ENCODE measurements around the gene ITGB2.

ITGB2 gene

GRCh38 chr21:44921928-44922327 is 1.2 kb upstream of the ITGB2 start:
- no peak overlapping the region for H3K4me3 ChIP-seq (ENCODE audit: low read length)
- no peak for DNase-seq (ENCODE audit: low read depth)
- no peak for TF ChIP-seq CTCF (conservative IDR thresholded peaks at IDR 0.05; ENCODE audit: low read length)

GRCh38 chr21:44919913-44920693 is 596 bp downstream of the ITGB2 start:
- no peak for DNase-seq (ENCODE audit: low read depth)
- no peak overlapping the region for H3K4me3 ChIP-seq (ENCODE audit: low read length)

GRCh38 chr21:44919111-44919912 is 1.4 kb downstream of the ITGB2 start:
- TF ChIP-seq CTCF (conservative IDR thresholded peaks at IDR 0.05; ENCODE audit: low read length), result no peak
- no peak overlapping the region for H3K4me3 ChIP-seq (ENCODE audit: low read length)
- no peak for DNase-seq (ENCODE audit: low read depth)

More at GRCh38 chr21:44919913-44920693, 596 bp downstream of the ITGB2 start:
- TF ChIP-seq CTCF (conservative IDR thresholded peaks at IDR 0.05; ENCODE audit: low read length), result no peak

- DNase-seq (ENCODE audit: low read depth), result no peak
- TF ChIP-seq CTCF (conservative IDR thresholded peaks at IDR 0.05; ENCODE audit: low read length), result no peak
- no peak overlapping the region for H3K4me3 ChIP-seq (ENCODE audit: low read length)
Measured at GRCh38 chr21:44918581-44919033, 2.1 kb downstream of the ITGB2 start.

GRCh38 chr21:44918107-44918470 is 2.6 kb downstream of the ITGB2 start:
- H3K4me3 ChIP-seq (ENCODE audit: low read length), result no peak overlapping the region
- DNase-seq (ENCODE audit: low read depth), result no peak
- TF ChIP-seq CTCF (conservative IDR thresholded peaks at IDR 0.05; ENCODE audit: low read length), result no peak

- no peak overlapping the region for H3K4me3 ChIP-seq (ENCODE audit: low read length)
- DNase-seq (ENCODE audit: low read depth), result no peak
- no peak for TF ChIP-seq CTCF (conservative IDR thresholded peaks at IDR 0.05; ENCODE audit: low read length)
Measured at GRCh38 chr21:44917446-44918106, 3.1 kb downstream of the ITGB2 start.

All from AG10803 (cell line).